Measurements from ENCODE around the gene RDX.
"Not testable (repeated sequence)": the region's sequence is repeated elsewhere in the genome, so short reads cannot be mapped to it uniquely, and the experiment has no call there.

RDX gene

GRCh38 chr11:110272919-110273318 is 23.5 kb downstream of the RDX start:
- DNase-seq (ENCODE audit: low spot score): no peak

GRCh38 chr11:110269996-110270395 is 26.4 kb downstream of the RDX start:
- no peak for DNase-seq (ENCODE audit: low spot score)

GRCh38 chr11:110268441-110268840 is 28.0 kb downstream of the RDX start:
- DNase-seq (ENCODE audit: low spot score): no peak

GRCh38 chr11:110262072-110262403 is 34.4 kb downstream of the RDX start:
- DNase-seq (ENCODE audit: low spot score): no peak

- no peak for DNase-seq (ENCODE audit: low spot score)
These were observed 35.0 kb downstream of the RDX start for GRCh38 chr11:110261195-110262071.

GRCh38 chr11:110253525-110253924 is 42.9 kb downstream of the RDX start:
- DNase-seq (ENCODE audit: low spot score): no peak

- no peak for DNase-seq (ENCODE audit: low spot score)
These were observed 44.6 kb downstream of the RDX start for GRCh38 chr11:110251836-110252235.

- no peak for DNase-seq (ENCODE audit: low spot score)
These were observed 46.2 kb downstream of the RDX start for GRCh38 chr11:110250168-110250567.

- no peak for DNase-seq (ENCODE audit: low spot score)
These were observed 46.6 kb downstream of the RDX start for GRCh38 chr11:110249766-110250165.

GRCh38 chr11:110249066-110249465 is 47.3 kb downstream of the RDX start:
- no peak for DNase-seq (ENCODE audit: low spot score)

- DNase-seq (ENCODE audit: low spot score): no peak
These were observed 52.6 kb downstream of the RDX start for GRCh38 chr11:110243791-110244190.

- DNase-seq (ENCODE audit: low spot score): no peak
These were observed 53.7 kb downstream of the RDX start for GRCh38 chr11:110242746-110243145.

GRCh38 chr11:110242188-110242587 is 54.2 kb downstream of the RDX start:
- DNase-seq (ENCODE audit: low spot score): no peak

- no peak for DNase-seq (ENCODE audit: low spot score)
These were observed 60.4 kb downstream of the RDX start for GRCh38 chr11:110235966-110236365.

GRCh38 chr11:110230377-110230776 is 66.0 kb downstream of the RDX start:
- no peak for DNase-seq (ENCODE audit: low spot score)

- no peak for DNase-seq (ENCODE audit: low spot score)
These were observed 77.2 kb downstream of the RDX start for GRCh38 chr11:110219006-110219785.

- DNase-seq (ENCODE audit: low spot score): no peak
These were observed 78.5 kb downstream of the RDX start for GRCh38 chr11:110217936-110218335.

- DNase-seq (ENCODE audit: low spot score): no peak
These were observed 79.1 kb downstream of the RDX start for GRCh38 chr11:110217223-110217877.

GRCh38 chr11:110209313-110209694 is 87.1 kb downstream of the RDX start:
- not testable (repeated sequence) for DNase-seq (ENCODE audit: low spot score)

GRCh38 chr11:110208678-110209312 is 87.6 kb downstream of the RDX start:
- not testable (repeated sequence) for DNase-seq (ENCODE audit: low spot score)

GRCh38 chr11:110207123-110207522 is 89.3 kb downstream of the RDX start:
- DNase-seq (ENCODE audit: low spot score): no peak

GRCh38 chr11:110200836-110201235 is 95.6 kb downstream of the RDX start:
- no peak for DNase-seq (ENCODE audit: low spot score)
